ENCODE measurements around the gene NPIPB2.
"Not testable (repeated sequence)": the region's sequence is repeated elsewhere in the genome, so short reads cannot be mapped to it uniquely, and the experiment has no call there.

NPIPB2 gene

DNA sequence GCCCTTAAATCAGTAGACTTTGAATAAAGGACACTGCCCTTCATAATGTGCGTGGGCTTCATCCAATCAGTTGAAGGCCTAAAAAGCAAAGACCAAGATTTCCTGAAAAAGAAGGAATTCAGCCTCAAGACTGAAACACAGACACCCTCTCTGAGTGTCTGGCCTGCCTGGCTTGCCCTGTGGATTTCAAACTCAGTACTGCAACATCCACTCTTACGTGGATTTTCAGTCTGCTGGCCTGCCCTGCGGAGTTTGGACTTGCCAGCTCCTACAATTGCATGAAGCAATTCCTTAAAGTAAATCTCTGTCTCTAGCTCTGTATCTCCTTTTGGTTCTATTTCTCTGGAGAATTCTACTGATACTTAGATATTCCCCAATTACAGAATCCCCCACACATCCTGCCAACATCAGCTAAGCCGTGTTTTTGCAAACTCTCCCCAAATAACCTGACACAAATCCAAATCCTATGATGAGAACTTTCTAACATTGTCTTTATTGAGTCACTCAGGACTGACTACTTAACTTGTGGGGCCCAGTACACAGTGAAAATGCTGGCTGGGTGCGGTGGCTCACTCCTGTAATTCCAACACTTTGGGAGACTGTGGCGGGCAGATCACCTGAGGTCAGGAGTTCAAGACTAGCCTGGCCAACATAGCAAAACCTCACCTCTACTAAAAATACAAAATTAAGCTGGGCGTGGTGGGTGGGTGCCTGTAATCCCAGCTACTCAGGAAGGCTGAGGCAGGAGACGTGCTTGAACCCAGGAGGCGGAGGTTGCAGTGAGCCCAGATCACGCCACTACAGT lies 15.9 kb upstream of the NPIPB2 start:
- no peak for DNase-seq

DNA sequence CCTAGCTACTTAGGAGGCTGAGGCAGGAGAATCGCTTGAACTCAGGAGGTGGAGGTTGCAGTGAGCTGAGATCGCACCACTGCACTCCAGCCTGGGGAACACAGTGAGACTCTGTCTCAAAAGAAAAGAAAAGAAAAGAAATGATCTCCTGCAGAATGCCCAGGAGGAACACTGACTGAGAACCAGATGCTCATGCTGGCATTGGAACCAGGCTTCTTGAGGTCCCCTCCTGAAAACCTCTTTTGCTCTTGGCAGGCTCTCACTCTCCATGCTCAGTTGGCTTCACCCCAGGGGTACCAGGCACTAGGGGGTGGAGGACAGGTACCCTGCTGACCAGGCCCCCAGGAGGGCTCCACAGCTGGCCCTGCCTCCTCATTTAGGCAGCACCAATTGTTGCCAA lies 14.7 kb upstream of the NPIPB2 start:
- DNase-seq = no peak

DNA sequence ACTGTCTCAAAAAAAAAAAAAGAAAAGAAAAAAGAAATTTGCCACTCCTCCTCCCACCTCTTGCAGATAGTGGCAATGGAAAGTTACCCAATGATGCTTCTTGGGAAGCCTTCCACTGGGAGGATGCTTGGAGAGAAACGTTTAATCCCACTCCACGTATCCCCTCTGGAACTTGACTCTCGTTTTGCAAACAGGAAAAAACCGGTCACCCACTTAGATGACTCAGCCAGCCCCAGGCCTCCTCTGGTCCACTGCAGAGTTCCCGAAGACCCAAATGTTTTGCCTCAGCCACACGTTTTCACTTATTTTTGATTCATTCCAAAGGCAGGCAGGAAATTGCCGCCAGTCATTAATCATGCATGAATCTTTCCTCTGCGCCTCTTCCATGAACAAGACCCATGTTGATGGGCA lies 13.9 kb upstream of the NPIPB2 start:
- no peak for DNase-seq

DNA sequence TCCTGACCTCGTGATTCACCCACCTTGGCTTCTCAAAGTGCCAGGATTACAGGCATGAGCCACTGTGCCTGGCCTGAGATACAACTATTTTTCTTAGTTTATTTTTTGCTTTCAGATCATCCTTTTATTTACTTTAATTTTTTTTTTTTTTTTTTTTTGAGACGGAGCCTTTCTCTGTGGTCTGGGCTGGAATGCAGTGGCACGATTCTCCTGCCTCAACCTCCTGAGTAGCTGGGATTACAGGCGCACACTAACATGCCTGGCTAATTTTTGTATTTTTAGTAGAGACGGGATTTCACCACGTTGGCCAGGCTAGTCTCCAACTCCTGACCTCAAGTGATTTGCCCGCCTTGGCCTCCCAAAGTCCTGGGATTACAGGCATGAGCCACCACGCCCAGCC lies 11.7 kb upstream of the NPIPB2 start:
- not testable (repeated sequence) for DNase-seq

DNA sequence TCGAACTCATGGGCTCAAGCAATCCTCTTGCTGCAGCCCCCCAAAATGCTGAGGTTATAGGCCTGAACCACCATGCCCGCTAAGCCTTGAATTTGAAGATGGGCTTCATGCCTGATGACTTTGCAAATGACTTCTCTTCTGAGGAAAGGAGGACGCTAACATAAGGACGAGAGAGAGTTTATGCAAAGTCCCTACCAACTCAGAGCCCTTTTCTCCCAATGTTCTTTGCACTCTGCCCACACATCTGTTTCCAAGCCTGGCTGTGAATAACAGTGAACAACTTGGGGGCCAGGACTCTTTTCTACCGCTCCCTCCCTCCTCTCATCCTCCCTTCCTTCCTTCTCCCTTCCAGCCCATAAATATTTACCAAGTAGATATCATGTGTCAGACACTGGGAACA lies 8.5 kb upstream of the NPIPB2 start:
- DNase-seq = no peak

DNA sequence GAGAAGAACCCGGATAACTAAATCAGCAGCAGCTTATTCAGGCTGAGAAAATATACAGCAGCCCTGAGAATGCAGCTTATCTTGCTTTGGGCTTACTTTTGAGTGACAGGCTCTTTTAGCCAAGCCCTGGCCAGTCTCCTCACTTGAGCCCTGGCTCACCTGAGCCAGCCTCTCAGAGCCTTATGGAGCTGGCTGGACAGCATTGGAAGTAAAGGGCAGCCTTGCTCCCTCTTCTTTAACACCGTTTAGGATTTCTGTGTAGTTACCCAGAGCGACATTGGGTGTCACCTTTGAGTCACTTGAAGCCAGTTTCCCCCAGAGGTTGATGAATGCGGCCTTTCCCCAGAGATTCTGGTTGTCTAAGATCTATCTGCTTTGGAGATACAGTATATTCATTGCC lies 7.7 kb upstream of the NPIPB2 start:
- DNase-seq = peak in 1 of 2 experiments; percentile 19

DNA sequence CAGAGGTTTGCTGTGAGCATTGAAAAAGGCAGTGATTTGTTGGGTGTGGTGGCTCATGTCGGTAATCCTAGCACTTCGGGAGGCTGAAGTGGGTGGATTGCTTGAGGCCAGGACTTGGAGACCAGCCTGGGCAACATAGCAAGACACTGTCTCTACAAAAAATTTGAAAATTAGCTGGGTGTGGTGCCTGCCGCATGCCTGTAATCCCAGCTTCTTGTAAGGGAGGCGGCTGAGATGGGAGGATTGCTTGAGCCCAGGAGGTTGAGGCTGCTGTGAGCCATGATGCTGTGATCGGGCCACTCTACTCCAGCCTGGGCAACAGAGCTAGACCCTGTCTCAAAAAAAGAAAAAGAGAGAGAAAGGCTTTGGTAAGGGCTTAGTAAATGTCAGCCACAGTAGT lies 7.0 kb upstream of the NPIPB2 start:
- no peak for DNase-seq

DNA sequence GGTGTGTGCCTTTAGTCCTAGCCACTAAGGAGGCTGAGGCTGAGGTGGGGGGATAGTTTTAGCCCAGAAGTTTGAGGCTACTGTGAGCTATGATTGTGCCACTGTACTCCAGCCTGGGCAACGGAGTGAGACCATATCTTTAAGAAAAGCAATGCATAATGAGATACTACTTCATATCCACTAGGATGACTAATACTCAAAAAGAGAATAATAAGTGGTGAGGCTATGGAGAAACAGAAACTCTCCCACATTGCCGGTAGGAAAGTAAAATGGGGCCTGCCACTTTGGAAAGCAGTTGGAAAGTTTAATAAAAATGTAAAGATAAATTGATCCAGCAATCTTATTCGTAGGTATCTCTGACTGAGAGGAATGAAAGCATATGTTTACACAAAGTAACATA lies 4.6 kb upstream of the NPIPB2 start:
- no peak for DNase-seq

DNA sequence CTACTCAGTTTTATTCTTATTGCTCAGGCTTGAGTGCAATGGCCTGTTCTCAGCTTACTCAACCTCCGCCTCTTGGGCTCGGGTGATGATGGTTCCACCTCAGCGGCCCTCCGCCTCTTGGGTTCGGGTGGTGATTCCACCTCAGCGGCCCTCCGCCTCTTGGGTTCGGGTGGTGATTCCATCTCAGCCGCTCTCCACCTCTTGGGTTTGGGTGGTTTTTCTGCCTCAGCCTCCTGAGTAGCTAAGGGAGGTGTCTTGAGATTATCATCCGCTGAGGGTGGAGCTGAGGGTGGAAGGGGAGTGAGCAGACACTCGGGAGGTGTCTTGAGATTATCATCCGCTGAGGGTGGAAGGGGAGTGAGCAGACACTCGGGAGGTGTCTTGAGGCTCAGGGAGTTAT lies 14.5 kb downstream of the NPIPB2 start:
- not testable (repeated sequence) for DNase-seq

DNA sequence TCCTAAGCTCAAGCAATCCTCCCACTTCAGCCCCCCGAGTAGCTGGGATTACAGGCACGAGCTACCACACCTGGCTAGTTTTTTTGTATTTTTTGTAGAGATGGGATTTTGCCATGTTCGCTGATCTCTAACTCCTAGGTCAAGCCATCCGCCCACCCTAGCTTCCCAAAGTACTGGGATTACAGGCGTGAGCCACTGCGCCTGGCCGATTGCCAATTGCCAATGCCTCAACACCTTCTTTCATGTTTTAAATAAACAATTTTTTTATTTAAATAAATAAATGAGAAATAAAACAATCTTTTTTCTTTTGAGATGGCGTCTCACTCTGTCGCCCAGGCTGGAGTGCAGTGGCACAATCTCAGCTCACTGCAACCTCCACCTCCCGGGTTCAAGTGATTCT lies 17.8 kb downstream of the NPIPB2 start:
- DNase-seq = not testable (repeated sequence)

DNA sequence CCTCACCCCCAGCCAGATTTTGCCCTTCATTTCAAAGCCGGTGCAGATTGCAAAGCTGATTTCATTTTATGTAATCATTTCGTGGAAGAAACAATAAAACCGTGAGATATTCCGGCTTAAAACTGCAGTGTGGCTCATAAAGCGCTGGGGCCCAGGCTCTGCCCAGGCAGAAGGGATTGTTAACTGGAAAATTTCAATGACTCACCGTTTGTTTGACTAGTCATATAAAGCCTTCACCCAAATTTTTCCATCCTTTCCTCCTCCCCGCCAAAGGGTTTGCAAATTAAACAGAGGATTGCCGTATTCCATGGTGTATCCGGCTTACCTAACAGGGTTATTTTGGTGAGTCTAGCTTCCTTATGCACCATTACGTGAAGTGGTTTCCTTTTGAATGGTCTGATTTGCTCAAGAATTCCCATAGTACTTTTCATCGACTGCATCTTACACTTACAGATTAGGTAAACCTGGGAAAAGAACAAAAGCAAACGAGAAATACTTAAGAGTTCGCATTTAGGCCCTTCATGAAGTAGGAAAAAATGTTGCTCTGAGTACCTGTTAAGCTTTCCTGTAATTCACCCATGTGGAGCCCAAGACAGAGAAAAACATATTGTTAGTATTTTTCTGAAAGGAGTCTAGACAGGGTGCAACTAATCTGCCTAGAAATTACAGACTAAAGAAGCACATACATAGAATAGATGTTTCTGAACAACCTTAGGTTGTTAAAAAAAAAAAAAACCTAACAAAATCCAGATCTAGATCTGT lies 25.1 kb downstream of the NPIPB2 start:
- no peak for DNase-seq

DNA sequence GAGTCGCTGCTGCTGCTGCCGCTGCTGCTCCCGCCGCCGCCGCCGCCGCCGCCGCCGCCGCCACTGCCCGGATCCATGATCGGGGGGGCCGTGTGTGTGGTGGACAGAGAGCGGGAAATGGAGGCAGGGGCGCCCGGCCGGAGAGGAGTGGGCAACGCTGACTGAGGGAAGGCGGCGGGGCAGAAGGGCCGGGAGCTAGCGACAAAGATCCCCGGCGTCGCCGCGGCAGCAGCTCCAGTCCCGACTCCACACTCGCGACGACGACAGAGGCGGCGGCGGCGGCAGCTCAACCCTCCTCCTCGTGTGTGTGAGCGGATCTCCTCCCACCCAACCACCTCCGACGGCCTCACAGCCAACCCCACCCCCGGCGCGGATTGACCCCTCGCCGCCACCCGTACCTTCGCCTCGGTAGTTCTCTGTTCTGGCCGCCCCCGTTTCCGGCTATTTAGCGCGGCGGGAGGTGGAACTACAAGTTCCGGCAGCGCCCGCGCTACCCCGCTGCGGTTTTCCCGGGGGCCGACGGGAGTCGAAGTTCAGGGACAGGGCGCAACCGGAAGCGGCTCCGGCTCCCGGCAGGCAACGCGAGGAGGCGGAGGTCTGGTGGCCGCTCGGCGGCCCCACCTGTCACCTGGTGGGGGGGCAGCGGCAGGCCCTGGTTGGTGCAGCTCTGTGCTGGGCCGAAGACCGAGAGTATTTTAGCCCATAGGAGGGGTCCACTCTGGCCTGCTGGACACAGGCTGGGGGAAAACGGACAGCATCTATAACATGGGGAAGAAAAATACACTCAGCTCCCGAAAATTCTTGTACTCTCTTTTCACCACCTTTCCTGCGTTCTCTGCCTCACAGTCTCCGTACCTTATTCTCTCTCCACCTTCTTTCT lies 26.0 kb downstream of the NPIPB2 start, which contains the start of gene GSPT1:
Gene GSPT1, minus strand, starts transcription at position 313 of the 880 bp plus-strand sequence. Its CDS starts 236 bp downstream, at position 77.
- peak; percentile 99 to 100 for DNase-seq

DNA sequence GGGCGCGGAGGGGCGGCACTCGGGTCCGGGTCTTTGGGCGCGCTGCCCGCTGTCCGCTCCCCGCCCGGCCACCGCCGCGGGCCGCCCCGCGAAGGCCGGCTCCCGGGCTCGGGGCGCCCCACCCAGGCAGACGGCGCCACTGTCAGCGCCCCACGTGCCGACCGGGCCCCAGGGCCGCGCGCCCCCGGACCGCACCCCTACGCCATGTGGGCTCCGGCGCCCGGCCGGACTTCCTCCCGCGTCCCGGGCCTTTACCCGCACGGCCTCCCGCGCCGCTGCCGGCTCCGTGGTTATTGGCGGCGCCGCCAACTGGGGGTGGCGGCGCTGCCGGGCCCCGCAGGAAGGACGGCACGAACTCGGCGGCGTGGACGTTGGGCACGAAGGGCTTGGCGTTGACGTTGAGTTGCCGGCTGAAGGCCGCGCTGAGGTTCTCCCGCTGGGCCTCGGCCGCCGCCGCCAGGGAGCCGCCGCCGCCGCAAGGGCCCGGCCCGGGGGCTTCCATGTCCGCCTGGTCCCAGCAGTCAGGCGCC lies 26.7 kb downstream of the NPIPB2 start:
- DNase-seq = peak; percentile 56 to 66

DNA sequence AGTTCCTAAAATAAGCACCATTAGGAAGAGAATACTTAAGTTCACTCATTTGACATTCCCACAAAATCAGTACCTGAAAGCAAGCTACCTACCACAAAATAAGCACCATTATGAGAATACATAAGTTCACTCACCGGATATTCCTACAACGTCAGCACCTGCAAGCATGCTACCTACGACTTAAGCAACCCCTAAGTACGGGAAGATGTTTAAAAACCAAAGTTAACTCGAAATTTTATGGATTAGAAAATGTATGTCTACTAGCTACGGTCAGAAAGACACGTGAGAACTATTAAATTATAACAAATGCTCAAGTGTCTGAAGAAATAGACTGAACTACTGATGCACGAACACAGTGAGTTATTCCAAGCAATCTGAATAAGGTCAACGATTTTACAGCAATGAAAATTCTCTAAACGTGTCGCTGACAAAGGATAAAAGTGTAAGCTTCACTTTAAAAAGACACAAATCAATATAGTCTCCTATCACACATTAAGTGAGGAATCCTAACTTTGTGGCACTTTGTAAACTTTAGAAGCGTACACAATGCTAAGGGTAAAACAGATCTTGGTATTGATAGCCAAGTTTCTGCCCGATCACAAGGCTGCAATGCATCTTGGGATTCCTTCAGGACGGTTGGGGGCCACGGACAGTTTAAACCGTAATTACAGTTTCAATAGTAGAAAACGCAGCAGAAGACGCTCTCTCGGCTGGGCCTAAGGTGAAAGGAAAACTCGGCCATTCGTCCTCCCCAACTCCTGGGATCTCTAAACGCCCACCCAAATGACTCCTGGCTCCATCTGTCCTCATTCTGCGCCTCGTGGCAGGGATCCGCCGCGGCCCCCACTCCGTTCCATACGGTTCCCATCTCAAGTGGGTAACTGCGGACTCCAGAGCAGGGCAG lies 27.4 kb downstream of the NPIPB2 start:
- peak in 1 of 2 experiments; percentile 54 for DNase-seq

DNA sequence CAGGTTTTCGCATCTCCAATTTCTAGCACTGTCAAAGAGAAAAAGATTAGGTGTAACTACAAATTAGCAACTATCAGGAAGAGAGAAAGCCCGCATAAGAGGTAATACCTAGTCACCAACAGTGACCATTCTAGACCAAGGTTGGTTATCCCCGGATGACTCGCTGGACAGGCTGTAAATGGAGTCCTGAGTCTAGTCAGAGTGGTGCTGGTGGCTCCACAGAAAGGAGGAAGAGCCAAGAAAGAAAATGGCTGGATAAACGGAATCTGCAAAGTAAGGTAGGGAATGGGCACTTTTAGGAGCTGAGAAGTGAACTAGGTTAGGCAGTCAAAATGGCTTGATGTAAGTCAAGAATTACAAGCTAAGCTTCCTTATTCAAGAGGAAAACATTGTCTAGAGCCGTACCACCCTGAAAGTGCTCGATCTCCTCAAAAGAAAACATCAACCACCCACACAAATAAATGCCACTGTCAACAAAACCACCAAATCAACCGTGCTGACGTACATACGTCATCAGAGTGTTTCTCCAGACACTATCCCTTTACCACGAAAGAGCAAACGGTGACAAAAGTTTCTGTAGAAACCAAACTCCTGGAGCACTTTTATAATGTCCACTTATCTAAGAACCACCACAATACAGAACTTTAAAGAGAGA lies 28.3 kb downstream of the NPIPB2 start:
- DNase-seq = no peak

DNA sequence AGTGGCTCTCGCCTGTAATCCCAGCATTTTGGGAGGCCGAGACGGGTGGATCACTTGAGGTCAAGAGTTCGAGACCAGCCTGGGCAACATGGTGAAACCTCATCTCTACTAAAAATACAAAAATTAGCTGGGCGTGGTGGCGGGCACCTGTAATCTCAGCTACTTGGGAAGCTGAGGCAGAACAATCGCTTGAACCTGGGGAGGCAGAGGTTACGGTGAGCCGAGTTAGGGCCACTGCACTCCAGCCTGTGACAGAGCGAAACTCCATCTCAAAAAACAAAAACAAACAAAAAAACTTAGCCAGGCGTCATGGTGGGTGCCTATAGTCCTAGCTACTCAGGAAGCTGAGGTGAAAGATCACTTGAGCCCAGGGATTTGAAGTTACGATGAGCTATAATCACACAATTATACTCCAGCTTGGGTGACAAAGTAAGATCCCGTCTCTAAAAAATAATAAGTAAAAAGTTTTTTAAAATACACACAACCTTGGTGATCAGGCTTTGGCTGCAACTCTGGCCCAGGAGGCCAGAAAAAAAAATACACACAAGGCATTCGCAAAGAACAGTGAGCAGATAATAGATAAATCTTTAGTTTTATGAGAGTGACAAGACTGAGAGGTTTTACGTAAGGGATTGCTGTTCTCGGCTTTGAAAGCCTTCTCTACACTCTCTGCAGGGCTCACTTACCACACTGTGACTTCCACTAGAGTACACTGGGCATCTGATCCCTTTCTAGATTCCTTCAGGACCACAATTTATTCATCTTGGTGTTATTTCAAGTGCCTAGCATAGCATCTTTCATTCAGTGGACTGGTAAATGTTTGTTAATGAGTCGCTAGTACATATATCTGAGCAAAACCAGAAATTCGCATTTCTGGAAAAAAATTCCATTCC lies 31.9 kb downstream of the NPIPB2 start:
- DNase-seq = no peak

DNA sequence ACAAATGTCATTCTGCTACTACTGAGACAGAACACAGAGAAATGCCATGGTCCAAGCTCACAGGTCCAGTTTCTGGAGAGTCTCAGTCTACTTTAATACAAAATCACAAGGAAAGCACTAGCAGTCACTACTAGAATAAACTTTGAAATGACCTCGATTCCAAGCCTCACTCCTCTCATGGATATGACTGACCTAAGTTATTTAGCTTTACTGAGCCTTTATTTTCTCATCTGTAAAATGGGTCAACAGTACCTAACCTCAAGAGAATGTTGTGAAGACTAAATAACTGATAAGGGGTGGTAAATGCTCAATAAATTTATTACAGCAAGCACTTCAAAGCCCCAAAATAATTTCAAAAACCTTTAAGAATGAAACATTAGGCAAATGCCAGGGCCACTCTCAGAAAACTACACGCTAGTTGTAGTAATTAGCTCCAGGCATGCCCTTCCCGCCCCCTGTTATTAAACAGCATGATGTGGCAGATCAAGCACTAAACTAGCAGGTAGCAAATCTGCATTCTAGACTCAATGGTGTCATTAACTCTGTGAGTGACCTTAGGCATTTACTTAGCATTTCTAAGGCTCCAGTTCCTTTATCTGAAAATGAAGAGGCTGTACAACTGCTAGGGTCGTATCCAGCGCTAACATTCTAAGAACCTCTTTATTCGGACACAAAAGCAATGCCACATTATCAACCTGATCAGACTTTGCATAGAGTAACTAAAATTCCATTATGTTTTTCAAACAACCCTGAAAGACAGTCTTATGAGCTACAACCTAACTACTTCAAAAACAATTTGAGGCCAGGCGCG lies 34.5 kb downstream of the NPIPB2 start:
- DNase-seq = no peak

DNA sequence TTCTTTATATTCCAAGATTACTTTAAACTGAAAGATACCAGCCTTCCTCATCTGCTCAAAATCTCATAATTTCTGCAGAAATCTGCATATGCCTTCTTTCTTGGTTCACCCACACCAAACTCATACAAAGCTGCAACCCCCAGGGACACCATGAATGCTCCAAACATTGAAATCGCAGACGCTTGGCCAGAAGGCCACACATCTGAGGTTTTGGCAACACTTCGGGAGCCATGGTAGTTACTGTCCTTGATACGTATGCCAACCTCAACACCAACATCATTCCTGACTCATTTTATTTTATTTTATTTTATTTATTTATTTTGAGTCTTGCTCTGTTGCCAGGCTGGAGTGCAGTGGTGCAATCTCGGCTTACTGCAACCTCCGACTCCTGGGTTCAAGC lies 37.9 kb downstream of the NPIPB2 start:
- no peak for DNase-seq

DNA sequence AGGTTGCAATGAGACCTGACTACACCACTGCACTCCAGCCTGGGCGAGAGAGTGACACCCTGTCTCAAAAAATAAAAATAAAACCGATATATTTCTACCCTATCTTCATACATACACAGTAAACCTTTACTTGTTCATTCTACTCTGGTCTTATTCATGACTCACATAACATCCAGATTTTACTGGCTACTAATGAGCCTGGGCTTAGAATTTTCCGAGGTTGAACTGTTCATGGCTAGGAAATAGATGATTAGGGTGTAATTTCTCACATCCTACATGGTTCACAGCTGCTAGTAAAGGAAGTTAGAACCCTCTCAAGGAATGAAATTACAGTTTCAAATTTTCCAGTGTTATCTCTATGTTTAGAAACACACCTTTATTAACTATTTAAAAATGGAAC lies 40.8 kb downstream of the NPIPB2 start:
- DNase-seq = no peak

Measured in activated T-cell treated with anti-CD3 and anti-CD28 coated beads, Interleukin-2, amount 50 U/mL, for 48 hours (primary cell).